Stimulated activated CD8-positive, alpha-beta memory T cell treated with anti-CD3 and anti-CD28 coated beads, Interleukin-4, amount 100 ng/mL, for 1 hour (primary cell): ENCODE results near the gene TEX22.

Experiments
- DNase-seq, 2 donors: peaks; one replicate each; pipeline ENCODE4 v3.0.0-alpha.2; 2020; ENCODE audit warnings: low read depth in 2 of 2, low spot score in 1 of 2

Gene TEX22

GRCh38 chr14:105420101-105420973 lies 22.0 kb downstream of the TEX22 start:
- no peak for DNase-seq

DNA sequence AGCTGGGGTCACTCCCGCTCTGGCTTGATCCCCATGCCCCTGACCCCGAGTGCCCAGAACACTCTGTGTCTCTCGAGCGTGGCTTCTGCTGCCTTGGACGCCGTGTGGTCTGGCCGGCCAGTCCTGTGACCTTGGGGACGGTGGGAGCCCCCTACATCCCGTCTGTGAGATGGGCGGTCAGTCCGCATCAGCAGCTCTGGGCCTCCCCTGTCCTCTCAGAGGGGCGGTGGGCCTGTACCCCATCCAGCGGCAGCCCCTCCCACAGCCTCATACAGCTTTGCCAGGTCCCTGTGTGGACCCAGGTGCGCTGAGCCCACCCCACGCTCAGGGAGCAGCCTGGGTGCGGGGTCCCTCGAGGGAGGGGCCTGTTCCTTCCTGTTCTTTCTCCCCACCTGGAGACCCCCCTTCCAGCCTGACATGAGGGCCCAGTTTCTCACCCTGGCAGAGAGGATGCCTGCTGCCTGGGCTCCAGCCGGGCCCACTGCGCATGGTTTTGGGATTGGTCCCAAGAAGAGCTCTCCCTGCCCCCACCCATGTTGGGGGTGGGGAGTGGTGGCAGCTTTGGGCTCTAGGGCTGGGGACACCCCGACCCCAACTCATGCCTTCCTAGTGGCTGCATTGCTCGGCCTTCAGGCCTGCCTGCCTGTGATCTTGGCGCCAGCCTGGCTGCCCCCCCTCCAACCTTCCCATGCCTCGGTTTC lies 22.8 kb downstream of the TEX22 start:
- DNase-seq: no peak

- no peak for DNase-seq
These were observed 23.6 kb downstream of the TEX22 start for GRCh38 chr14:105421723-105422615.

DNA sequence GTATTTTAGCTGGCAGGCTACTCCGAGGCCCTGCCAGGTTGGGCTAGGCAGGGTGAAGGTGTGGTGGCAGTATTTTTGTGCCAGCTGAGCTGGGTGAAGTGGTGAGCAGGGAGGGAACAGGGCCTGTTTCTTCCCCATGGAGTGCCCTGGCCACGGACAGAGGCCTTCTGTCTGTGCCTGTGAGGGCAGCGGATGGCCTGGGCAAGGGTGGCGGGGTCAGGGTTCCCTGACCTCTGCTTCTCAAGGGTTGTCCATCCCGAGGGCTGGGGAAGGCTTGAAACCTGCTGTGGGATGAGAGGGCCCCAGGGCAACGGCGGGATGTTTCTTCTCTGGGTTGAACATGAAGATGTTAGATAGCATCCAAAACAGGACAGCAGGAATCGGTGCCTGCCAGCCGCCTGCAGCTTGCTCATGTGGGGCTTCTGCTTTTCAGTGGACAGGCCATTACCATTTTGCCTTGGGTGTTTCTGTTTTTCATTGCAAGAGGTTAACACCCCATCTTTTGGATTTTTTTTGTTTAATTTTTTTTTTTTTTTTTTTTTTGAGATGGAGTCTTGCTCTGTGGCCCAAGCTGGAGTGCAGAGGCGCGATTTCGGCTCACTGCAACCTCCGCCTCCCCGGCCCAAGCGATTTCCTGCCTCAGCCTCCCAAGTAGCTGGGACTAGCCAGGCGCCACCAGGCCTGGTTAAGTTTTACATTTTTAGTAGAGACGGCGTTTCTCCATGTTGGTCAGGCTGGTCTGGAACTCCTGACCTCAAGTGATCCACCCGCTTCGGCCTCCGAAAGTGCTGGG lies 24.6 kb downstream of the TEX22 start:
- no peak for DNase-seq

GRCh38 chr14:105423488-105424195 lies 25.3 kb downstream of the TEX22 start:
- DNase-seq: no peak

DNA sequence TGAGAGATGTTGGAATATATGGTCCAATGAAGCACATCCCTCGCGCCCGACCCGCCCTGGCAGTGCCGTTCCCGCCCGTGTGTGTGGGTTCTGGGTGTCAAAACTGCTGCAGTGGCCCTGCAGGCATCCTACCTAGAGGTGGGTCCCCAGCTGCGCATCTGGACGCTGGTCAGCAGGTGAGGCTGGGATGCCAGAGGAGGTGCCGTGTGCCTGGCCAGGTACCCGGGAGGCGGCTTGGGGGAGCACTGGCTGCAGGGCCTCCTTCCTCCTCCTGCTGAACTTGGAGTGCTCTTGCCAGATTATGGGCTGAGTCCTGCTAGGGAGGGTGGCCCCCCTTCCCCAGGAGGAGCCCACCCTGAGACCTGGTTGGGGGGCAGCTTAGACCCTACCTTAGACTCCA lies 26.5 kb downstream of the TEX22 start:
- DNase-seq: no peak

DNA sequence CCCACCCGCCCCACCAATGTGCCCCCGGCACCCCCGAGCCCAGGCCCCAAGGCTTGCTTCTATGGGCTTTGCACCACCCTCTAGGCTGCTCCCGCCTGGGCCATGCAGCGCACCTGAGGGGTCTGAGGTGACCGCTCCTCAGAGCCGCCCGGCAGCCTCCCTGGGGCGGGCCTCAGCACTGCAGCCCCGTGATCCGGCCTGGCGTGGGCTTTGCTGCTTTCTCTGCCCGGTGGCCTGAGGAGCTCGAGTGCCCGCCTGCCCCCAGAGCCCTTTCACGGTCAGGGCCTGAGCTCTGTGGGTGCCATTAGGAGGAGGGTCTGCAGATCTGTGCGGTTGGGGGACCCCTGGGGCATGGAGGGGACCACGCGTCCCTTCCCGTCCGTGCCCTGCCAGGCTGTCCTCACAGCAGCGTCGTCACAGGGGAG lies 27.5 kb downstream of the TEX22 start:
- DNase-seq: no peak

DNA sequence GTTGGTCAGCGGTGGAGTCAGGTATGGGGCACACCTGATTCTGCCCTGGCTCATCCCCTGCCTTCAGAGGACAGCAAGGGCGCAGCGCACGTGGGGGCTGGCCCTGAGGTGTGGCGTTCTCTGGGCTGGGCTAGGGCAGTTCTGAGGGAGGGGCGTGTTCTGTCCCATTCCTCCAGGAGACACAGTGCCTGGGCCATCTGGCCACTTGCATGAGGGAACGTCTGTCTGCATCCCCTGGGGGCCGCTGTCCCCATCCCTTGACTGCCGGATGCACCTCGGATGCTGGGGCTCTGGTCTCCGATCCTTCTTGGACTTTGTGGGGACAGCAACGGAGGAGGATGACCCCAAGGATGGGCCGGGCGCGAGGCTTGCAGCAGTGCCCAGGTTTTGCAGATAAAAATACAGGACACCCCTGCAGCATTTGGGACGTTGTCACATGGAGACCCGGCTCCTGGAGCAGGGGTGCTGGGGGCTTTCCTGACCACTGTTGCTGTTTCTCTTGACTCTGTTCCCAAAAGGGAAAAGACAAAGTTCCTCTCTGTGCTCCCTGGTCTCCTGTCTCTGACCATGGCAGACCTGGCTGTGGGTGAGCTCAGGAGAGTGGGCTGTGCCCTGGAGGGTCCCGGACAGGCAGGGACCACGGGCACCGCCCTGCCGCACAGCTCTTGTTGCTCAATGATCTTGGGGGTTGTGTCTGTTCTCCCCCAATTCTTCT lies 28.2 kb downstream of the TEX22 start:
- no peak for DNase-seq

DNA sequence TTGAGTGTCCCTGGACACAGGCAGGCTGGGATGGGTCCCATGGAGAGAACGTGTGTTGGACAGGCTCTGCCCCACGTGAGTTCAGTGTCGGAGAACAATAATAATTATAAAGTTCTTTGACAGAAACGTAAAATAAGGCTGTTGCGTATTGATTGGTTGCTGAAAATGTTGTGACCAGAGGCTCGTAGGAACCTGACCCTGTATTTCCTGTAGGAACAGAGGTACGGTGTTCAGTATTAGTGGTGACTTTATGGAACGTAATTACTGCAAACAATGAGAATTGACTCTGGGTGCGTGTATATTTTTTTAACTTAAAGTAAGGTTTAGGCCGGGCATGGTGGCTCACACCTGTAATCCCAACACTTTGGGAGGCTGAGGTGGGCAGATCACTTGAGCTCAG lies 29.1 kb downstream of the TEX22 start:
- DNase-seq: no peak

GRCh38 chr14:105427936-105428485 lies 29.7 kb downstream of the TEX22 start:
- DNase-seq: no peak

GRCh38 chr14:105430042-105430441 lies 31.7 kb downstream of the TEX22 start:
- DNase-seq: no peak

DNA sequence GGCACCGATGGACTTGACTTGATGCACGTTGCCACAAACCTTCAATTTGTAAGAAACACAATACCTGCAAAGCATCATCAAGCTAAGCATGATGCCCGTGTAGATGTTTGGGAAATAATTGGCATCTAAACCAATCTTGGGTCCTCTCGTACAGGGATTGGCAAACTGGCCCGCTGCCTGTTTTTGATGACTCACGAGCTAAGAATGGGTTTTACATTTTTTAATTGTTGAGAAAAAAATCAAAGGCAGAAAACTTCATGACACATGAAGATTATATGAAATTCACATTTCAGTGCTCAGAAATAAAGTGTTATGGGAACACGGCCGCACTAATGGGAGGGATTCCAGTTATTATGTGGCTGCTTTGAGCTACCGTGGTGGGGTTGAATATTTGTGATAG lies 32.2 kb downstream of the TEX22 start:
- DNase-seq: no peak

DNA sequence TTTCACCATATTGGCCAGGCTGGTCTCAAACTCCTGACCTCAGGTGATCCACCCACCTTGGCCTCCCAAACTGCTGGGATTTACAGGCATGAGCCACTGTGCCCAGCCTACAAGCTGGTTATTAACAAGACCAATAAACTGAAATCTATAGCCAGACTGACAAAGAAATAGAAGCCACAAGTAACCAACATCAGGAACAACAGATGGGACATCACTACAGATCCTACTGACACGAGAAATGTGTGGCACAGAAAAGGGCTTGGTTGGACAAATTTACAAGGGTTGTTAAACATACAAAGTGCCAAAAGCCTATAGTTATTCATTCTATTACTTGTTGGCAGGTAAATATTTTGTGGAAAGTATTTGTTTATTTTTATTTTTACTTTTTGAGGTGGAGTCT lies 32.9 kb downstream of the TEX22 start:
- DNase-seq: no peak

GRCh38 chr14:105432657-105433056 lies 34.3 kb downstream of the TEX22 start:
- DNase-seq: no peak

DNA sequence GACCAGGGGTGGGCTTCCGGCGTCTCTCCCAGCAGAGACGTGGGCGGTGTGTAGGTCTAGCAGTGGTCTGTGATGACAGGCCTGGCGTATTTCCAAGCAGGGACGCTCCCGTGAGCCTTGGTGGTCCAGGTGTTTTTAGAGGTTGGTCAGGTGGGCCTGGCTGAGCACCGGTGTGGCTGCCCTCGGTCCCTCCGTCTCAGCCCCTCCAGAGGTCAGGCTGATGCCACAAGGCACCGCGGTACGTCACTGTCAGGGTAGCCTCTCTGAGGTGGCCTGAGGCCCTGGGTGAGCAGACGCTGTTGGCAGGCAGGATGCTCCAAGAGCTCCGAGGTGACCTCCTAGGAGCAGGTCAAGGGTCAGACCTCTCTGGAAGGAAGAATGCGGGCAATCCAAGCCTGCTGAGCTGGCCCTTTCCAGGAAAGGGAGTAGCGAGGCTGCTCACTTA lies 34.8 kb downstream of the TEX22 start:
- DNase-seq: no peak

DNA sequence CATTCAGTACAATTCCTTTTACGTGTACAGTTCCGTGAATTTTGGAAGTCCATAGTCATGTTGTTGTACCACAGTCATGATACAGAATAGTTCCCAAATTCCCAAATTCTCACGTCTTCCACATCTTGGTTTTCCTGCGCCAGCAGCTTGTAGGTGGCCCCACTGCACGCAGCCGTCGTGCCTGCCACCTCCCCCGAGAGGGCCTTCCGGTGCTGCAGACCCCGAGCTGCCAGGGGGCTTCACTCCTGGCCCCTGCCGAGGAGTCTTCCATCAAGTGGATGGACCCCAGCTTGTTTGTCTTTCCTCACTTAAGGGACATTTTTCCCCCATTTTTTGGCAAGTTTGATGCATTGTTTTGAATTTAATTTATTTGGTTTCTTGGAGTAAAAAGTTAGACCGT lies 38.1 kb downstream of the TEX22 start:
- no peak for DNase-seq

DNA sequence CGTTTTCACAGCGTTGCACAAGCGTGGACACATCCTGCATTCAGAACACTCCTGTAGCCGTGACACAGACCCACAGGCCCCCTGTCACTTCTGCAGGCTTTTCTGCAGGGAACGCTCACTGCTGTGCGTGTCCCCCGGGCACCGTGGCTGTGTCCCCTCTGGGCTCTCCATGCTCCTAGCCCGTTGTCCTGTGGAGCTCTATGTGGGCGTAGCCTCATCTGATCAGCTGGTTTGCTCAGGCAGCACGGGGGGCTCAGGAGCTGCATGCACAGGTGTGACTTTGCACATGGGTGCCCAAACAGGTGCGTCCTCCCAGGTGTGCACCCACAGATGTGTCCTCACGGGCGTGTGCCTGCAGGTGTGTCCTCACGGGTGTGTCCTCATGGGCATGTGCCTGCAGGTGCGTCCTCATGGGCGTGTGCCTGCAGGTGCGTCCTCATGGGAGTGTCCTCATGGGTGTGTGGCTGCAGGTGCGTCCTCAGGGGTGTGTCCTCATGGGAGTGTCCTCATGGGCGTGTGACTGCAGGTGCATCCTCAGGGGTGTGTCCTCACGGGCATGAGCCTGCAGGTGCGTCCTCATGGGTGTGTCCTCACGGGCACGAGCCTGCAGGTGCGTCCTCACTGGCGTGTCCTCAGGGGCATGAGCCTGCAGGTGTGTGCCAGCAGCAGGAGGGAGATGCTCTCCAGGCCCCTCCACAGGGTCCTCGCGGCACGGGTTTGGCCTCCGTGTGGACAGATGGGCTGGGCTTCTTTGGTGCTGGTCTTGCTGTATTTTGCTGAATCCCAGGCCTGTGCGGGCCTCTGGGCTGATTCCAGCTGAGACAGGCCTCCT lies 38.8 kb downstream of the TEX22 start:
- DNase-seq: no peak
